ENCODE measurements around the gene ITGAV. TPM values are rescaled to one million over a fixed set of nuclear protein-coding genes. Genes with fewer than 3 reads are reported as not detected.

ITGAV gene
- total and polyA plus RNA-seq, 7 experiments from 2014 or later, result 0.37 to 9.7 (median 6.9) TPM

DNA sequence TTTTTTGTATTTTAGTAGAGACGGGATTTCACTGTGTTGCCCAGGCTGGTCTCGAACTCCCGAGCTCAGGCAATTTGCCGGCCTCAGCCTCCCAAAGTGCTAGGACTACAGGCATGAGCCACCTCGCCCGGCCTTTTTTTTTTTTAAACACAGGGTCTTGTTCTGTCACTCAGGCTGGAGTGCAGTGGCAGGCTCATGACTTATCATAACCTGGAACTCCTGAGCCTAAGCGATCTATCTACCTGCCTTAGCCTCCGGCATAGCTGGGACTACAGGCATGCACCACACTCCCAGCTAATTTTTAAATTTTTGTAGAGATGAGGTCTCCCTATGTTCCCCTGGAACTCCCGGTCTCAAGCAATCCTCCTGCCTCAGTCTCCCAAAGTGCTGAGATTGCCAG is 1.4 kb upstream of the ITGAV start:
- CTCF ChIA-PET, result interaction anchor here (0.6 kb wide), 1 partner anchor 119 kb away, joined by 3 read pairs; no protein-coding TSS in a partner anchor
- POLR2A ChIA-PET, result interaction anchor here (0.6 kb wide), 1 partner anchor 88 kb away, joined by 6 read pairs; no protein-coding TSS in a partner anchor
- Histone ChIP-seq H3K27ac (ENCODE audit: low read depth, low read length) (no peak overlapping the region), H3K27me3 (ENCODE audit: control insufficient read depth in 2 of 2, insufficient read depth in 2 of 2, low read length in 2 of 2) (no peaks in the 10 kb centered on the region), H3K4me3 (ENCODE audit: low read length) (no peak overlapping the region), H3K9me3 (ENCODE audit: control insufficient read depth in 2 of 3, low read length in 3 of 3) (no peaks in the 10 kb centered on the region), H3K4me1 (ENCODE audit: control insufficient read depth in 2 of 2, insufficient read depth in 2 of 2, low read length in 2 of 2) (peaks cover 8 to 13% of the 10 kb centered on the region in 2 donors), H3K36me3 (ENCODE audit: control insufficient read depth in 2 of 3, insufficient read depth in 3 of 3, low read length in 3 of 3) (peaks cover 0 to 6% (median 0%) of the 10 kb centered on the region in 3 experiments)
- no peak for ATAC-seq
- Mint-ChIP-seq H3K27ac (peak overlapping the region in 2 of 9 donors; percentile 20 to 81), H3K4me3 (peak overlapping the region in 3 of 10 donors; percentile 85 to 87 (median 86)), H3K36me3 (peaks cover 0 to 1% (median 0%) of the 10 kb centered on the region in 5 donors), H3K9me3 (no peaks in the 10 kb centered on the region), H3K27me3 (peaks cover 0 to 18% (median 10%) of the 10 kb centered on the region in 5 donors), H3K4me1 (peaks cover 15 to 34% (median 26%) of the 10 kb centered on the region in 7 donors)
- DNase-seq, result no peak
- intact Hi-C loops (cut with micrococcal nuclease), result no loop called here

DNA sequence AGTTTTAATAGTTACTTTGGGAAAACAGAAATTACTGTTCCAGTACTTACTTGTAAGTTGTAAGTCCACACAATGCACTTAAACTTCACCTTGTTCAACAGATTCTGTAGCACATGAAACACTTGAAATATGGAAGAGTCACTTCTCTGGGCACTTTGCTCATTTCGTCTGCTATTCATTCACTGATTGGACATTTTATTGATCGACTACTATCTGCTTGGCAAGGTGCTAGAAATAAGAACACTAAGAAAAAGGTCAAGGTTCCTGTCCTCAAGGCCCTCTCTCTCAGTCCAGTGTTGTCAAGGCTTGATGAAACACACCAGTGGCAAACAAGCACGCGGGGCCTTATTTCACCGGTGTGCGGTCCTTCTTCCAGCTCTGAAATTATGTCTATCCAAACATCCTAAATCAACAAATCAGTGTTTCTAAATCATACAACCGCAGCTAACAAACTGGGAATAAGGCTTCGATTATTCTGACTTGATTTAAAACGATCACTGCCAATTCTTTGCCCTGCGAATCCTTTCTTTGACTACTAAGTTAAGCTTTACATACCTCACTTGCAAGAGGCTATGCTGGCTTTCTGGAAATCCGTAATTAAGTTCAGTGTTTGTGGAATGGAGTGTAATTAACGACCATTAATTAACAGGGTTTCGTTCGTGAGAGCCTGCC is 780 bp upstream of the ITGAV start:
- H3K27ac ChIP-seq (ENCODE audit: low read depth, low read length), result peak overlapping the region; percentile 71
- Mint-ChIP-seq H3K4me3 (peak overlapping the region; percentile 83 to 94 (median 87)), H3K27ac (peak overlapping the region; percentile 51 to 90 (median 81)), H3K36me3 (peaks cover 0 to 1% (median 0%) of the 10 kb centered on the region in 5 donors), H3K9me3 (no peaks in the 10 kb centered on the region), H3K27me3 (peaks cover 0 to 14% (median 10%) of the 10 kb centered on the region in 5 donors), H3K4me1 (peaks cover 15 to 40% (median 27%) of the 10 kb centered on the region in 7 donors)
- peaks cover 8 to 13% of the 10 kb centered on the region in 2 donors for H3K4me1 ChIP-seq (ENCODE audit: control insufficient read depth in 2 of 2, insufficient read depth in 2 of 2, low read length in 2 of 2)
- ATAC-seq (no peak), DNase-seq (peak in 1 of 9 donors; percentile 1)
- CTCF ChIA-PET, result interaction anchor here (0.6 to 1.3 kb wide), 5 partner anchors 11 to 119 kb away, joined by 3 to 5 read pairs (median 3); no protein-coding TSS in a partner anchor
- H3K36me3 ChIP-seq (ENCODE audit: control insufficient read depth in 2 of 3, insufficient read depth in 3 of 3, low read length in 3 of 3), result peaks cover 0 to 6% (median 0%) of the 10 kb centered on the region in 3 experiments
- POLR2A ChIA-PET, result interaction anchor here (1.0 to 2.4 kb wide), 3 partner anchors 13 to 103 kb away, joined by 5 to 26 read pairs (median 7); partner anchors contain the start of gene ZC3H15
- no peaks in the 10 kb centered on the region for H3K27me3 ChIP-seq (ENCODE audit: control insufficient read depth in 2 of 2, insufficient read depth in 2 of 2, low read length in 2 of 2)
- intact Hi-C loops (cut with micrococcal nuclease), result loop anchor here (1.0 kb wide), 2 partner anchors 85 to 103 kb away; partner anchors contain the start of gene ZC3H15 (in 2 of the 2)
- H3K9me3 ChIP-seq (ENCODE audit: control insufficient read depth in 2 of 3, low read length in 3 of 3), result no peaks in the 10 kb centered on the region
- H3K4me3 ChIP-seq (ENCODE audit: low read length), result peak overlapping the region; percentile 65

DNA sequence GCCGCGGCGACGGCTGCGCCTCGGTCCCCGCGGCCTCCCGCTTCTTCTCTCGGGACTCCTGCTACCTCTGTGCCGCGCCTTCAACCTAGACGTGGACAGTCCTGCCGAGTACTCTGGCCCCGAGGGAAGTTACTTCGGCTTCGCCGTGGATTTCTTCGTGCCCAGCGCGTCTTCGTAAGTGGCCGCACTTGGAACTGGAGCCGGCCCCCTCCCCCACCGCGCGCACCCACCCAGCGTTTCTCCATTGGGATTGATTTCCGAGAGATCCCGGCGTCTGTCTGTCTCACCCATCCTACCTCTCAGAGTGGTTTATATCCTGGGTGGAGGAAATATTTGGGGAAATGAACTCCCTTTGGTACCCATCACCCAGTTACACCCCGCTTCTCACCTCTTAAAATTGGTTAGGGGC is 498 bp downstream of the ITGAV start:
- no peak for ATAC-seq
- CTCF ChIA-PET, result interaction anchor here (1.3 kb wide), 2 partner anchors 10 to 86 kb away, joined by 3 to 5 read pairs; no protein-coding TSS in a partner anchor
- Mint-ChIP-seq H3K36me3 (peaks cover 0 to 1% (median 0%) of the 10 kb centered on the region in 5 donors), H3K27me3 (peaks cover 0 to 12% (median 3%) of the 10 kb centered on the region in 5 donors), H3K9me3 (no peaks in the 10 kb centered on the region), H3K4me1 (peaks cover 15 to 46% (median 35%) of the 10 kb centered on the region in 7 donors), H3K27ac (peak overlapping the region; percentile 66 to 88 (median 80)), H3K4me3 (peak overlapping the region; percentile 83 to 96 (median 88))
- Histone ChIP-seq H3K36me3 (ENCODE audit: control insufficient read depth in 2 of 3, insufficient read depth in 3 of 3, low read length in 3 of 3) (peaks cover 0 to 6% (median 0%) of the 10 kb centered on the region in 3 experiments), H3K4me3 (ENCODE audit: low read length) (peak overlapping the region; percentile 65), H3K4me1 (ENCODE audit: control insufficient read depth in 2 of 2, insufficient read depth in 2 of 2, low read length in 2 of 2) (peaks cover 8 to 13% of the 10 kb centered on the region in 2 donors), H3K27ac (ENCODE audit: low read depth, low read length) (peak overlapping the region; percentile 71), H3K27me3 (ENCODE audit: control insufficient read depth in 2 of 2, insufficient read depth in 2 of 2, low read length in 2 of 2) (no peaks in the 10 kb centered on the region), H3K9me3 (ENCODE audit: control insufficient read depth in 2 of 3, low read length in 3 of 3) (no peaks in the 10 kb centered on the region)
- POLR2A ChIA-PET, result interaction anchor here (1.0 to 2.4 kb wide), 4 partner anchors 14 to 105 kb away, joined by 5 to 26 read pairs (median 6); partner anchors contain the start of gene ZC3H15
- intact Hi-C loops (cut with micrococcal nuclease), result loop anchor here (2.0 to 5.0 kb wide), 3 partner anchors 16 to 102 kb away; partner anchors contain the start of gene FAM171B (in 1 of the 2)
- peak in 1 of 9 donors; percentile 11 for DNase-seq

DNA sequence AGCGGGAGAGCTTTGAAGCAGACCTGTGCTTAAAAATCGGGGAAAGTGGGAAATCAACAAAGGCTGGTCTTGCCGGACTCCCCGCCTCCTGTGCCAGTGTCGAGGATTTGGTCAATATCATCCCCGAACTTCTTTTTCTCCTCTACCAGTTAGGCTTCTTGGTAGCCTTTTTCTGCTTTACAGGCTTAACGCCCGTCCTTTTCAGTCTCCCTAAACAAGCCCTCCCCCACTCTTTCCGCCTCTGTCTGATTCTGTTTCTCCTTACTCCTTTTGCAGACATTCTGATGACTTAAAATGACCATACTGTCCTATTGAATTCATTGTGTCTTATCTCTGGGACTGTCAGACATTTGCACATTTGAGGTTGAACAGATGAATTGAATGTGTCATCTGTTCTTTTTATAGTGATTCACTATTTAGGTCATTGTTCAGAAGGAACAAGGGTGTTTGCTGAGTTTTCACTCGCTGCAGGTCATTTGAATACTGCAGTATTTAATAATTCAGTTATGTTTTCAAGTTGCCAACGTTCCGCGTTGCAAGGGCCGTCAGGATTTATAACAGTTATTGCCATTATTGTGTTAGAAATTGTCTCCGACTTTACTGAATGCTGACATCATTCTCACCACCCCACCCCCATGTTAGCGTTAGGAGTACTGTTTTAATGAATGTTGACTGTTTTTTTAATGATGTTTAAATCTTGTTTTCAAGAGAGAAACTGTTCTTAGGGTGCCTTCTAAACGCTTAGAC is 1.1 kb downstream of the ITGAV start:
- peak; percentile 15 for ATAC-seq
- CTCF ChIA-PET, result no interaction called here
- peak overlapping the region; percentile 83 to 96 (median 88) for H3K4me3 Mint-ChIP-seq

DNA sequence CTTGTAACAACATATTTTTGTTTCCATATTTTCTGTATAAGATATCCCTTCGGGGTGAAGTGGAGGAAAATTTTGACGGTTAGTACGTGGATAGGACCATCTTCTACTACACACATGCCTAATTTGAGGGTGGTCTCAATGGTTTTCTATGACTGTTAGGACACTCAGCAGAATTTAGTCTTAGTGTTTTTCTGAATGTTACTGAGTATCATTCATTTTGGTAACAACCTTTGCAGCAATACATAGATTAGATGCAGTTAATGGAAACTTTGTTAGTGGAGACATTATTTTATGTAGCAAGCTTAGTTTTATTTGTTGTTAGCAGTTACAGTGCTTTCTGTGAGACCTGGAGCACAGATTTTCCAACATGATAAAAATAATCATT is 1.6 kb downstream of the ITGAV start:
- H3K27me3 Mint-ChIP-seq, result peaks cover 0 to 2% (median 0%) of the 10 kb centered on the region in 5 donors
- intact Hi-C loops (cut with micrococcal nuclease), result loop anchor here (2.0 to 5.0 kb wide), 3 partner anchors 15 to 101 kb away; partner anchors contain the start of gene FAM171B (in 1 of the 2)

More for the DNA sequence above, 1.1 kb downstream of the ITGAV start:
- Mint-ChIP-seq H3K4me1 (peaks cover 15 to 46% (median 37%) of the 10 kb centered on the region in 7 donors), H3K27ac (peak overlapping the region; percentile 66 to 88 (median 74)), H3K27me3 (peaks cover 0 to 7% (median 0%) of the 10 kb centered on the region in 5 donors), H3K9me3 (no peaks in the 10 kb centered on the region), H3K36me3 (peaks cover 0 to 1% (median 0%) of the 10 kb centered on the region in 5 donors)
- DNase-seq, result peak in 6 of 9 donors; percentile 7 to 24 (median 19)
- peaks cover 0 to 6% (median 0%) of the 10 kb centered on the region in 3 experiments for H3K36me3 ChIP-seq (ENCODE audit: control insufficient read depth in 2 of 3, insufficient read depth in 3 of 3, low read length in 3 of 3)
- H3K27me3 ChIP-seq (ENCODE audit: control insufficient read depth in 2 of 2, insufficient read depth in 2 of 2, low read length in 2 of 2), result no peaks in the 10 kb centered on the region
- peaks cover 8 to 13% of the 10 kb centered on the region in 2 donors for H3K4me1 ChIP-seq (ENCODE audit: control insufficient read depth in 2 of 2, insufficient read depth in 2 of 2, low read length in 2 of 2)
- no peaks in the 10 kb centered on the region for H3K9me3 ChIP-seq (ENCODE audit: control insufficient read depth in 2 of 3, low read length in 3 of 3)
- POLR2A ChIA-PET, result interaction anchor here (1.1 to 2.4 kb wide), 3 partner anchors 50 to 105 kb away, joined by 3 to 26 read pairs (median 5); partner anchors contain the start of gene ZC3H15
- H3K27ac ChIP-seq (ENCODE audit: low read depth, low read length), result peak overlapping the region; percentile 71
- intact Hi-C loops (cut with micrococcal nuclease), result loop anchor here (2.0 to 5.0 kb wide), 3 partner anchors 16 to 101 kb away; partner anchors contain the start of gene FAM171B (in 1 of the 2)
- H3K4me3 ChIP-seq (ENCODE audit: low read length), result peak overlapping the region; percentile 65

More for the DNA sequence above, 1.6 kb downstream of the ITGAV start:
- Histone ChIP-seq H3K4me3 (ENCODE audit: low read length) (no peak overlapping the region), H3K4me1 (ENCODE audit: control insufficient read depth in 2 of 2, insufficient read depth in 2 of 2, low read length in 2 of 2) (peaks cover 8 to 13% of the 10 kb centered on the region in 2 donors), H3K27ac (ENCODE audit: low read depth, low read length) (no peak overlapping the region), H3K27me3 (ENCODE audit: control insufficient read depth in 2 of 2, insufficient read depth in 2 of 2, low read length in 2 of 2) (no peaks in the 10 kb centered on the region), H3K9me3 (ENCODE audit: control insufficient read depth in 2 of 3, low read length in 3 of 3) (no peaks in the 10 kb centered on the region), H3K36me3 (ENCODE audit: control insufficient read depth in 2 of 3, insufficient read depth in 3 of 3, low read length in 3 of 3) (peaks cover 0 to 6% (median 0%) of the 10 kb centered on the region in 3 experiments)
- Mint-ChIP-seq H3K4me1 (peaks cover 15 to 46% (median 37%) of the 10 kb centered on the region in 7 donors), H3K36me3 (peaks cover 0 to 1% (median 0%) of the 10 kb centered on the region in 5 donors), H3K27ac (peak overlapping the region in 8 of 9 donors; percentile 7 to 77 (median 66)), H3K9me3 (no peaks in the 10 kb centered on the region), H3K4me3 (peak overlapping the region; percentile 83 to 96 (median 88))
- DNase-seq (peak in 1 of 9 donors; percentile 1), ATAC-seq (no peak)
- ChIA-PET CTCF (no interaction called here), POLR2A (interaction anchor here (1.4 kb wide), 1 partner anchor 106 kb away, joined by 3 read pairs; the partner anchor contains the start of gene ZC3H15)

All from naive thymus-derived CD4-positive, alpha-beta T cell (primary cell).